ENCODE data around the gene CEP95.

The CEP95 gene, protein sequence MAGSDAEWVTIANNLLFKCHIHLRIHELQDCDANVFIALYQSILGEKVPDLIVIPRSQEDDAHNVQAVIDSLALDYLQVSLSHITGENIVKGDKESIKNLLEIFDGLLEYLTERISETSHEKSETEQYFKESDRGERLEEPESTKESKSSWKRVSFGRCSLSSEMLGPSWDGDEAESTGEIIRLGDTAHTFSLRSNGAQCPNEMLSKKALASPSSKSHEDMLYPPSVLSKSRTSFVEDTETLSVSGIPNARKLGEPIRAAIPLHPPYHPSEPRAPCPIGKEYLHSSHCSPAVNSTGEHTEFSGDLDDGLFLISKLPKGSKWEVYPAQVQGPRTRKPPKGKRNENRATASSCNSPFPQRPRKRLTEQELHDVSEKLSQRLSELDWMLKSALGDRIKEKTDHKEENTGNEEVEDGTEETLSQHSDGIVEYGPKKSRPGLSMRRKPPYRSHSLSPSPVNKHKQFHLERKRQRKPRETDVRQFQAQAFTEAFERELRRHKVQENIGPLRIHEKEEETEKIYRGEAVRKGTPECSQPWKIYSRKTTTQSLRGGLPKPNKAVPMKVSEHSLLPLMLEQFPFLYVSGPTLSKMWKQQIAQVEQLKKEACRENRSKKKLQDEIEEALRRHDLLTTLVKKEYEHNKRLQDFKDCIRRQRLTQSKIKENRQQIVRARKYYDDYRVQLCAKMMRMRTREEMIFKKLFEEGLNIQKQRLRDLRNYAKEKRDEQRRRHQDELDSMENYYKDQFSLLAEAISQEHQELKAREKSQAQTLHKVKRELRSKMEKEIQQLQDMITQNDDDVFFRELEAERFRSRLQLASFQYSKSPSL

DNA sequence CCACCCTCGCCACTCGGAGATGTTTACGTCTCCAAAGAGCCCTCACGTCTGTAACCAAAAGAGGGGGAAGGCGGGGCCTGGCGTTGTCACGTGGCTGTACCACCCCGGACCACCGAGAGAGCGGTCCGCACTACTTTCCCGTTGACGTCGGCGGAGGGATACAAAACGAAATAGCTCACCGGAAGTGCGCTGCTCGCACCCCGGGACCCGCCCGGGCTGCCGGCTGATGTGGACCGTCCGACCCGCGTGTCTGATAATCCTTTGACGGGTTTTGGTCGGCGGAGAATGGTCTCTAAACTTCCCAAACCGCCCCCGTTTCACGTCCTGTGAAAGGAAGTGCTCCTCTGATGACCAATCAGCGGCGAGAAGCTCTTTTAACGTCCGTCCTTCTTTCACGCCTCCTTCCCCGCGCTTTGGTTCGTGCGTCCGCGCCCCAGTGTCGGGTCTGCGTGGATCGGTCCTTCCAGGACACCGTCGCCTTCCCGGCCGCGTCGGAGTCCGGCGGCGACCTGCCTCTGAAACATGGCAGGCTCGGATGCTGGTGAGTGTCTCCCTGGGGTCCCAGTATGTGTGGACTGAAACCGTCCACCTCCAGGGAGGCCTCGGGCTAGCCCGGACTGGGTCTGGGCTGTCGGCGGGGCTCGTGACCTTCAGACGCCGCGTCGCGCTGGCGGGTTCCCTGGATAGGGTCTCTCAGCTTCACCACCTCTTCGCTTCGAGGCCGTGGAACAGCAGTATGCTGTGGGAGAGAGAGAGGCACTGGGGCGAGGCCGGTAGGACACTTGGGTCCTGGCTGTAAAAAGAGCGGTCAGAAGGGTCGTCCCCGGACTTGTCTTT lies at the start of gene CEP95:
TSS of gene CEP95 (plus strand) at position 402 of the 837 bp plus-strand sequence. CDS start at position 523, 121 bp downstream.
- no peak for TF ChIP-seq EZH2phosphoT487 (IDR thresholded peaks at IDR 0.05; ENCODE audit: borderline replicate concordance)
- TF ChIP-seq, protein P1, sequence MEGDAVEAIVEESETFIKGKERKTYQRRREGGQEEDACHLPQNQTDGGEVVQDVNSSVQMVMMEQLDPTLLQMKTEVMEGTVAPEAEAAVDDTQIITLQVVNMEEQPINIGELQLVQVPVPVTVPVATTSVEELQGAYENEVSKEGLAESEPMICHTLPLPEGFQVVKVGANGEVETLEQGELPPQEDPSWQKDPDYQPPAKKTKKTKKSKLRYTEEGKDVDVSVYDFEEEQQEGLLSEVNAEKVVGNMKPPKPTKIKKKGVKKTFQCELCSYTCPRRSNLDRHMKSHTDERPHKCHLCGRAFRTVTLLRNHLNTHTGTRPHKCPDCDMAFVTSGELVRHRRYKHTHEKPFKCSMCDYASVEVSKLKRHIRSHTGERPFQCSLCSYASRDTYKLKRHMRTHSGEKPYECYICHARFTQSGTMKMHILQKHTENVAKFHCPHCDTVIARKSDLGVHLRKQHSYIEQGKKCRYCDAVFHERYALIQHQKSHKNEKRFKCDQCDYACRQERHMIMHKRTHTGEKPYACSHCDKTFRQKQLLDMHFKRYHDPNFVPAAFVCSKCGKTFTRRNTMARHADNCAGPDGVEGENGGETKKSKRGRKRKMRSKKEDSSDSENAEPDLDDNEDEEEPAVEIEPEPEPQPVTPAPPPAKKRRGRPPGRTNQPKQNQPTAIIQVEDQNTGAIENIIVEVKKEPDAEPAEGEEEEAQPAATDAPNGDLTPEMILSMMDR (conservative IDR thresholded peaks at IDR 0.05; ENCODE audit: low read length) = no peak
- peak within 1 kb of the TSS; percentile 71 for H2AFZ ChIP-seq (ENCODE audit: low read length)
- H3K36me3 ChIP-seq (ENCODE audit: insufficient read depth, low read length) = peaks cover 48% of the 10 kb centered on the region

DNA sequence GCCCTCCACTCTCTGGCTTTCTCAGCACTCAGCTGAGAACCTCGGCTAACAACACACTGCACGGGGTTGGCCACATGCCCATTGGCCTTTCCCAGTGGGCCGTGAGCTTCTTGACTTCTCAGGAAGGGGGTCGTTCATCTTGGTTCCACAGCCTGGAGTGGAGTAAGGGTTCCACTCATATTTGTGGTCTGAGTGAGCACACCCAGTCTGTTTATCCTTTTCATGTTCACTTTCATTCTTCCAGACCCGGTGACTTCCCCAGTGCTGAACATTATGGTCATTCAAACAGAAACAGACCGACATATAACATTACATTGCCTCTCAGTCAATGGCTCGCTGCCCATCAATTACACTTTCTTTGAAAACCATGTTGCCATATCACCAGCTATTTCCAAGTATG lies 49.6 kb upstream of the CEP95 start:
- Histone ChIP-seq H3K9me2 (replicated peaks; ENCODE audit: low read depth, low read length) (no peaks in the 10 kb centered on the region), H3K9me3 (ENCODE audit: insufficient read depth, low read depth, low read length) (no peaks in the 10 kb centered on the region), H3K4me2 (ENCODE audit: low read depth, low read length, poor library complexity, severe bottlenecking) (no peak overlapping the region), H3K4me1 (ENCODE audit: insufficient read depth, low read length, poor library complexity, severe bottlenecking) (peaks cover 12% of the 10 kb centered on the region), H3K4me3 (ENCODE audit: low read length, poor library complexity, severe bottlenecking) (no peak overlapping the region), H3K36me3 (ENCODE audit: insufficient read depth, low read length) (no peaks in the 10 kb centered on the region), H3K79me2 (ENCODE audit: insufficient read depth, low read length) (no peaks in the 10 kb centered on the region), H3F3A (ENCODE audit: low read depth) (no peaks in the 10 kb centered on the region), H2AFZ (ENCODE audit: low read length) (0 out of 2 replicates have a peak overlapping the region, but pooled peaks have one; percentile 1), H4K20me1 (ENCODE audit: insufficient read depth, low read length, poor library complexity, severe bottlenecking) (no peaks in the 10 kb centered on the region), H3K27me3 (ENCODE audit: insufficient read depth, low read length, poor library complexity, severe bottlenecking) (no peaks in the 10 kb centered on the region), H3K9ac (ENCODE audit: low read depth, low read length, poor library complexity, severe bottlenecking) (no peak overlapping the region)
- no peak for TF ChIP-seq EZH2phosphoT487 (IDR thresholded peaks at IDR 0.05; ENCODE audit: borderline replicate concordance)
- TF ChIP-seq, protein P1 (conservative IDR thresholded peaks at IDR 0.05; ENCODE audit: low read length) = no peak

More for the DNA sequence above, at the start of gene CEP95:
- no peaks in the 10 kb centered on the region for H3K9me3 ChIP-seq (ENCODE audit: insufficient read depth, low read depth, low read length)
- peaks cover 45% of the 10 kb centered on the region for H3K4me1 ChIP-seq (ENCODE audit: insufficient read depth, low read length, poor library complexity, severe bottlenecking)
- H3K79me2 ChIP-seq (ENCODE audit: insufficient read depth, low read length) = peaks cover 91% of the 10 kb centered on the region
- H3F3A ChIP-seq (ENCODE audit: low read depth) = 0 out of 2 replicates have a peak, but pooled peaks cover 3% of the 10 kb centered on the region
- H3K9ac ChIP-seq (ENCODE audit: low read depth, low read length, poor library complexity, severe bottlenecking) = peak within 1 kb of the TSS; percentile 99
- H3K4me3 ChIP-seq (ENCODE audit: low read length, poor library complexity, severe bottlenecking) = peak within 1 kb of the TSS; percentile 99
- H3K4me2 ChIP-seq (ENCODE audit: low read depth, low read length, poor library complexity, severe bottlenecking) = peak within 1 kb of the TSS; percentile 98
- peaks cover 67% of the 10 kb centered on the region for H4K20me1 ChIP-seq (ENCODE audit: insufficient read depth, low read length, poor library complexity, severe bottlenecking)
- no peaks in the 10 kb centered on the region for H3K9me2 ChIP-seq (replicated peaks; ENCODE audit: low read depth, low read length)
- peaks cover 10% of the 10 kb centered on the region for H3K27me3 ChIP-seq (ENCODE audit: insufficient read depth, low read length, poor library complexity, severe bottlenecking)

DNA sequence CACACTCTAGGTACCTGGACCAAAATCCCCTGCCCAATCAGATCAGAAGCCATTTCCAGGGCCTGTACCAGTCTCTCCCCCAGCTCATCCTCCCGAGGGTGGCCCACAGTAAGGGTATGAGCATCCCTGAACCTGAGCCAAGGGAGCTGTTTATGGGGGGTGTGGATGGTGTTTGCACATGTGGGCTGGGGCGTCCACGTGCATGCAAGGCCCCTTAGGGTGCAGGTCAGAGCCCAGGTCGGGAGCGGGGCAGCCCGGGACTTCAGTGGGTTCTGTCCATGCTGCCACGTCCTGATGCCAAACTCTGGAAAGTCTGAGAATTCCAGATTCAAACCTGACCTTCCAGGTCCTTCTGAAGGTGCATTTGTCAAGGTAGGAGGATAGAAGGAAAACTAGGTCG lies 48.0 kb upstream of the CEP95 start:
- peaks cover 12% of the 10 kb centered on the region for H3K4me1 ChIP-seq (ENCODE audit: insufficient read depth, low read length, poor library complexity, severe bottlenecking)
- no peaks in the 10 kb centered on the region for H4K20me1 ChIP-seq (ENCODE audit: insufficient read depth, low read length, poor library complexity, severe bottlenecking)
- H3K9me2 ChIP-seq (replicated peaks; ENCODE audit: low read depth, low read length) = no peaks in the 10 kb centered on the region
- no peaks in the 10 kb centered on the region for H3K79me2 ChIP-seq (ENCODE audit: insufficient read depth, low read length)
- TF ChIP-seq, protein P1 (conservative IDR thresholded peaks at IDR 0.05; ENCODE audit: low read length) = no peak
- TF ChIP-seq EZH2phosphoT487 (IDR thresholded peaks at IDR 0.05; ENCODE audit: borderline replicate concordance) = no peak
- no peaks in the 10 kb centered on the region for H3K9me3 ChIP-seq (ENCODE audit: insufficient read depth, low read depth, low read length)
- H3K9ac ChIP-seq (ENCODE audit: low read depth, low read length, poor library complexity, severe bottlenecking) = no peak overlapping the region
- H2AFZ ChIP-seq (ENCODE audit: low read length) = no peak overlapping the region
- H3K4me3 ChIP-seq (ENCODE audit: low read length, poor library complexity, severe bottlenecking) = no peak overlapping the region
- no peaks in the 10 kb centered on the region for H3K36me3 ChIP-seq (ENCODE audit: insufficient read depth, low read length)
- H3F3A ChIP-seq (ENCODE audit: low read depth) = no peaks in the 10 kb centered on the region
- H3K4me2 ChIP-seq (ENCODE audit: low read depth, low read length, poor library complexity, severe bottlenecking) = no peak overlapping the region
- no peaks in the 10 kb centered on the region for H3K27me3 ChIP-seq (ENCODE audit: insufficient read depth, low read length, poor library complexity, severe bottlenecking)

All from Loucy (cell line).